H9 (cell line): Measurements from ENCODE around the gene GRID2IP. TPM values are rescaled to one million over a fixed set of nuclear protein-coding genes. Genes with fewer than 3 reads are reported as not detected.

Source experiments
- DNase-seq: peaks from one replicate; pipeline ENCODE4 v3.0.0-alpha.2; 2017
- H2AFZ ChIP-seq: one replicate; pipeline ENCODE4 v1.6.1; 2013; ENCODE audit warnings: mild to moderate bottlenecking, low read length, control low read depth, moderate library complexity
- H2AK5ac ChIP-seq: 2 replicates; pipeline ENCODE4 v1.6.1; 2013; ENCODE audit warnings: low read length, control low read depth, mixed read lengths; ENCODE audit not compliant: insufficient read length
- H2BK120ac ChIP-seq: one replicate; pipeline ENCODE4 v1.6.1; 2013; ENCODE audit warnings: low read depth, mild to moderate bottlenecking, low read length, control low read depth, inconsistent platforms; ENCODE audit not compliant: poor library complexity, severe bottlenecking
- H2BK12ac ChIP-seq: 2 replicates; pipeline ENCODE4 v1.6.1; 2013; ENCODE audit warnings: low read length, control low read depth, mixed read lengths, low read depth; ENCODE audit not compliant: insufficient read length
- H2BK15ac ChIP-seq: 2 replicates; pipeline ENCODE4 v1.6.1; 2013; ENCODE audit warnings: low read depth, low read length, control low read depth
- H2BK20ac ChIP-seq: one replicate; pipeline ENCODE4 v1.6.1; 2013; ENCODE audit warnings: low read depth, mild to moderate bottlenecking, low read length, control low read depth, inconsistent platforms; ENCODE audit not compliant: poor library complexity, severe bottlenecking
- H2BK5ac ChIP-seq: 2 replicates; pipeline ENCODE4 v1.6.1; 2013; ENCODE audit warnings: low read length, control low read depth, mixed read lengths; ENCODE audit not compliant: insufficient read length
- H3K14ac ChIP-seq: 2 replicates; pipeline ENCODE4 v1.6.1; 2013; ENCODE audit warnings: low read length, control low read depth; ENCODE audit not compliant: insufficient read depth
- H3K18ac ChIP-seq: 2 replicates; pipeline ENCODE4 v1.6.1; 2013; ENCODE audit warnings: low read depth, mild to moderate bottlenecking, mixed read lengths, low read length, control low read depth; ENCODE audit not compliant: insufficient read length
- H3K23ac ChIP-seq: 2 replicates; pipeline ENCODE4 v1.6.1; 2013; ENCODE audit warnings: low read length, control low read depth, mixed read lengths, low read depth; ENCODE audit not compliant: insufficient read length
- H3K23me2 ChIP-seq: 2 replicates; pipeline ENCODE4 v1.6.1; 2013; ENCODE audit warnings: low read depth, mild to moderate bottlenecking, mixed read lengths, low read length, control low read depth; ENCODE audit not compliant: insufficient read length, poor library complexity, severe bottlenecking
- H3K27ac ChIP-seq: 2 replicates; pipeline ENCODE4 v1.5.1; 2013; ENCODE audit warnings: low read length, control low read depth, mixed read lengths, low read depth; ENCODE audit not compliant: insufficient read length
- H3K27me3 ChIP-seq: 2 replicates; pipeline ENCODE4 v1.6.1; 2013; ENCODE audit warnings: low read length, control low read depth, inconsistent platforms; ENCODE audit not compliant: insufficient read depth
- H3K4ac ChIP-seq: 2 replicates; pipeline ENCODE4 v1.6.1; 2013; ENCODE audit warnings: low read depth, mild to moderate bottlenecking, control low read depth, inconsistent platforms, low read length, moderate library complexity
- H3K4me1 ChIP-seq: 2 replicates; pipeline ENCODE4 v1.6.1; 2013; ENCODE audit warnings: low read length, control low read depth, inconsistent platforms; ENCODE audit not compliant: insufficient read depth
- H3K4me2 ChIP-seq: 2 replicates; pipeline ENCODE4 v1.6.1; 2013; ENCODE audit warnings: low read length, control low read depth, mixed read lengths; ENCODE audit not compliant: insufficient read length, insufficient read depth
- H3K56ac ChIP-seq: 2 replicates; pipeline ENCODE4 v1.6.1; 2013; ENCODE audit warnings: low read depth, mild to moderate bottlenecking, mixed read lengths, low read length, control low read depth; ENCODE audit not compliant: insufficient read length
- H3K79me1 ChIP-seq: 2 replicates; pipeline ENCODE4 v1.6.1; 2013; ENCODE audit warnings: low read depth, mild to moderate bottlenecking, moderate library complexity, low read length, control low read depth, inconsistent platforms; ENCODE audit not compliant: insufficient read depth, poor library complexity, severe bottlenecking
- H3K79me2 ChIP-seq: 2 replicates; pipeline ENCODE4 v1.6.1; 2013; ENCODE audit warnings: low read length, control low read depth, inconsistent platforms; ENCODE audit not compliant: insufficient read depth
- H3K9ac ChIP-seq: 2 replicates; pipeline ENCODE4 v1.6.1; 2013; ENCODE audit warnings: low read length, control low read depth, mixed read lengths; ENCODE audit not compliant: insufficient read length; ENCODE audit errors: extremely low read depth
- H3K9me3 ChIP-seq: one replicate; pipeline ENCODE4 v1.6.1; 2013; ENCODE audit warnings: low read depth, low read length, inconsistent platforms; ENCODE audit not compliant: control insufficient read depth
- H3T11ph ChIP-seq: one replicate; pipeline ENCODE4 v1.6.1; 2013; ENCODE audit warnings: mild to moderate bottlenecking, low read length, control low read depth, inconsistent platforms
- H4K20me1 ChIP-seq: one replicate; pipeline ENCODE4 v1.6.1; 2013; ENCODE audit not compliant: control insufficient read depth, insufficient read length, insufficient read depth
- H4K5ac ChIP-seq: 2 replicates; pipeline ENCODE4 v1.6.1; 2013; ENCODE audit warnings: low read depth, mild to moderate bottlenecking, mixed read lengths, low read length, control low read depth; ENCODE audit not compliant: insufficient read length
- H4K8ac ChIP-seq: replicated peaks from 2 replicates; pipeline ENCODE4 v1.6.1; 2013; ENCODE audit warnings: low read length, control low read depth, mixed read lengths, low read depth; ENCODE audit not compliant: insufficient read length
- H4K91ac ChIP-seq: 2 replicates; pipeline ENCODE4 v1.6.1; 2013; ENCODE audit warnings: low read depth, mild to moderate bottlenecking, moderate library complexity, mixed read lengths, low read length, control low read depth; ENCODE audit not compliant: insufficient read length
- H3K27ac Mint-ChIP-seq, 3 experiments: 2 replicates in 2 of 3; 3 replicates in 1 of 3; pipeline ENCODE4 v1.8.0; 2020 to 2021; ENCODE audit warnings: mixed read lengths in 3 of 3, mild to moderate bottlenecking in 1 of 3, moderate library complexity in 1 of 3
- H3K27me3 Mint-ChIP-seq: 2 replicates; pipeline ENCODE4 v1.8.0; 2021; ENCODE audit warnings: low read depth, mild to moderate bottlenecking, moderate library complexity, mixed read lengths
- H3K36me3 Mint-ChIP-seq, 3 experiments: 2 replicates in 2 of 3; 3 replicates in 1 of 3; pipeline ENCODE4 v1.8.0; 2020 to 2021; ENCODE audit warnings: low read depth in 3 of 3, mixed read lengths in 3 of 3; ENCODE audit not compliant: insufficient read depth in 1 of 3
- H3K4me1 Mint-ChIP-seq, 2 experiments: 2 replicates each; pipeline ENCODE4 v1.8.0; 2020; ENCODE audit warnings: mixed read lengths in 2 of 2
- H3K4me3 Mint-ChIP-seq, 2 experiments: 2 replicates in 1 of 2; 3 replicates in 1 of 2; pipeline ENCODE4 v1.8.0; 2020 to 2021; ENCODE audit warnings: mild to moderate bottlenecking in 2 of 2, mixed read lengths in 2 of 2, moderate library complexity in 1 of 2
- H3K9me3 Mint-ChIP-seq, 2 experiments: 2 replicates in 1 of 2; 3 replicates in 1 of 2; pipeline ENCODE4 v1.8.0; 2020; ENCODE audit warnings: mild to moderate bottlenecking in 2 of 2, mixed read lengths in 2 of 2, moderate library complexity in 1 of 2
- WGBS: extraction: QIAGEN DNeasy Blood & Tissue Kit; methylation state at CpG from one replicate; pipeline ENCODE4 v1.1.7; 2013; ENCODE audit warnings: missing lambda C conversion rate, low lambda C conversion rate, mixed read lengths; ENCODE audit not compliant: insufficient read length; ENCODE audit errors: extremely low coverage; 5-methylcytosine and 5-hydroxymethylcytosine counted together
- total RNA-seq: library from RNA; stranded (reverse); gene quantifications from 2 replicates; pipeline ENCODE4 v1.2.1, GENCODE V29; 2021
- TF ChIP-seq, protein P1 (sequence below): fragments of 200-600 bp; sonication (generic); conservative IDR thresholded peaks from 3 replicates; pipeline ENCODE4 v1.8.0; 2021; ENCODE audit warnings: antibody characterized with exemption, mild to moderate bottlenecking

The GRID2IP gene
- total RNA-seq, 1 experiment from 2014 or later, result 1.7 TPM

DNA sequence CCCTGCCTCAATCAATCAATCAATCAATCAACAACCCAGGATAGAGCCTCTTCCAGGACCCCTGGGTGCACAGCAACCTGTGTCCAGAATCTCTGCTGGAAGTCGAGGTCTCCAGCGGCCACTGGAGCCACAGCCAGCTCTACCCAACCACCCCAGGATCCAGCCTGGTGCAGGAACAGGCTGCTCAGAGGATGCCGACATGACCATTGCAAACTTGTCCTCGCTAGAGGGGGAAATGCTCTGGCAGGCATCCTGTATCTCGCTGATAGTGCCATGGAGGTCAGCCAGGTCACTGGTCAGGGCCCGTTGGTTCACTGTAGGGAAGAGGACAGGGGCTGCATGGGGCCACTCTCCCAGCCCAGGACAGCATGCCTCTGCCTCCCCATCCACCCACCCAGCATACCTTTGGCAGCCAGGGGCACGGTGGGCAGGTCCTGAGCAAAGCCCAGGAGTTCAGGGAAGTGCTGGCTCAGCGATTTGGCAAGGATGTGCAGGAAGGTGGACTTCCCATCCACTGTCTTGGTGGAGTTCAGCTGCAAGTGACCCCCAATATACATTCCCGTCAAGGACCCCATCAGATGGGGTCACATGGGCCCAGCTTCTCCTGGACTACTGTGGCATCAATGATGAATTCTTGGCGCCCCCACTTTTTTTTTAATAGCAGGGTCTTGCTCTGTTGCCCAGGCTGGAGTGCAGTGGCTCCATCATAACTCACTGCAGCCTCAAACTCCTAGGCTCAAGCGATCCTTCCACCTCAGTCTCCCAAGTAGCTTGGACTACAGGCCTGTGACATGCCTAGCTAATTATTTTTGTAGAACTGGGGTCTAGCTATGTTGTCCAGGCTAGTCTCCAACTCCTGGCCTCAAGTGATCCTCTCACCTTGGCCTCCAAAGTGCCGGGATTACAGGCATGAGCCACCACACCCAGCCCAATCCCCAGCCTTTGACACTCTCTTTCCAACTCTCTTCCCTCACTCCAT is 49.4 kb downstream of the GRID2IP start:
- WGBS, result no CpG with 5 or more reads among the region's 12 CpGs
- Histone ChIP-seq H2BK120ac (no peak overlapping the region), H2BK5ac (no peak overlapping the region), H2AFZ (no peak overlapping the region), H3K23ac (no peak overlapping the region), H2AK5ac (no peak overlapping the region), H2BK20ac (no peak overlapping the region), H3K23me2 (peaks cover 6% of the 10 kb centered on the region), H3K18ac (no peak overlapping the region), H3T11ph (no peak overlapping the region), H3K14ac (no peak overlapping the region), H3K4me2 (no peak overlapping the region), H4K20me1 (no peaks in the 10 kb centered on the region), H4K8ac (no peak overlapping the region), H3K79me2 (no peaks in the 10 kb centered on the region), H4K5ac (no peak overlapping the region), H3K27ac (no peak overlapping the region), H3K4ac (no peak overlapping the region), H3K56ac (no peak overlapping the region), H3K9me3 (no peaks in the 10 kb centered on the region), H3K9ac (no peak overlapping the region), H3K79me1 (no peaks in the 10 kb centered on the region), H3K27me3 (no peaks in the 10 kb centered on the region), H2BK15ac (no peak overlapping the region), H4K91ac (no peak overlapping the region), H2BK12ac (no peak overlapping the region), H3K4me1 (no peaks in the 10 kb centered on the region)
- H3K27ac Mint-ChIP-seq, result no peak overlapping the region
- no peaks in the 10 kb centered on the region; a peak in 1 of 5 replicates for H3K9me3 Mint-ChIP-seq
- H3K4me3 Mint-ChIP-seq, result peak overlapping the region in 1 of 2 experiments; percentile 86; a peak in 1 of 5 replicates
- peaks cover 4 to 10% of the 10 kb centered on the region in 2 experiments for H3K4me1 Mint-ChIP-seq
- H3K36me3 Mint-ChIP-seq, result peaks cover 0 to 3% (median 0%) of the 10 kb centered on the region in 3 experiments; a peak in 1 of 7 replicates
- TF ChIP-seq, protein P1, sequence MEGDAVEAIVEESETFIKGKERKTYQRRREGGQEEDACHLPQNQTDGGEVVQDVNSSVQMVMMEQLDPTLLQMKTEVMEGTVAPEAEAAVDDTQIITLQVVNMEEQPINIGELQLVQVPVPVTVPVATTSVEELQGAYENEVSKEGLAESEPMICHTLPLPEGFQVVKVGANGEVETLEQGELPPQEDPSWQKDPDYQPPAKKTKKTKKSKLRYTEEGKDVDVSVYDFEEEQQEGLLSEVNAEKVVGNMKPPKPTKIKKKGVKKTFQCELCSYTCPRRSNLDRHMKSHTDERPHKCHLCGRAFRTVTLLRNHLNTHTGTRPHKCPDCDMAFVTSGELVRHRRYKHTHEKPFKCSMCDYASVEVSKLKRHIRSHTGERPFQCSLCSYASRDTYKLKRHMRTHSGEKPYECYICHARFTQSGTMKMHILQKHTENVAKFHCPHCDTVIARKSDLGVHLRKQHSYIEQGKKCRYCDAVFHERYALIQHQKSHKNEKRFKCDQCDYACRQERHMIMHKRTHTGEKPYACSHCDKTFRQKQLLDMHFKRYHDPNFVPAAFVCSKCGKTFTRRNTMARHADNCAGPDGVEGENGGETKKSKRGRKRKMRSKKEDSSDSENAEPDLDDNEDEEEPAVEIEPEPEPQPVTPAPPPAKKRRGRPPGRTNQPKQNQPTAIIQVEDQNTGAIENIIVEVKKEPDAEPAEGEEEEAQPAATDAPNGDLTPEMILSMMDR, result no peak
- peaks cover 6% of the 10 kb centered on the region for H3K27me3 Mint-ChIP-seq
- no peak for DNase-seq
